Activated naive CD4-positive, alpha-beta T cell treated with anti-CD3 and anti-CD28 coated beads, Interleukin-2, amount 10 ng/mL, durations not matched to agents 7 days and 5 days (primary cell): ENCODE results near the gene OSBPL10.

Experiments used
- CTCF ChIA-PET: fragments of 350-600 bp; sonication (Branson Sonifier 250); formaldehyde crosslinking; loops from one replicate; lab custom pipeline; 2021; ENCODE audit warnings: antibody characterized with exemption; lab: Charles Lee
- DNase-seq: peaks from one replicate; pipeline ENCODE4 v3.0.0-alpha.2; 2020
- H3K27ac Mint-ChIP-seq: one replicate; pipeline ENCODE4 v1.8.0; 2021; ENCODE audit warnings: mild to moderate bottlenecking, moderate library complexity, mixed read lengths
- H3K27me3 Mint-ChIP-seq: one replicate; pipeline ENCODE4 v1.8.0; 2021; ENCODE audit warnings: mild to moderate bottlenecking, mixed read lengths
- H3K36me3 Mint-ChIP-seq: one replicate; pipeline ENCODE4 v1.8.0; 2021; ENCODE audit warnings: mixed read lengths
- H3K4me1 Mint-ChIP-seq: one replicate; pipeline ENCODE4 v1.8.0; 2021; ENCODE audit warnings: mixed read lengths
- H3K4me3 Mint-ChIP-seq: one replicate; pipeline ENCODE4 v1.8.0; 2021; ENCODE audit warnings: mild to moderate bottlenecking, moderate library complexity, mixed read lengths
- H3K9me3 Mint-ChIP-seq: one replicate; pipeline ENCODE4 v1.8.0; 2021; ENCODE audit warnings: mixed read lengths

Gene OSBPL10

GRCh38 chr3:31918179-31919150 lies 62.6 kb downstream of the OSBPL10 start:
- CTCF ChIA-PET = no interaction called here
- H3K9me3 Mint-ChIP-seq = peaks cover 25% of the 10 kb centered on the region

GRCh38 chr3:31917303-31918005 lies 63.6 kb downstream of the OSBPL10 start:
- Mint-ChIP-seq H3K36me3 (peaks cover 6% of the 10 kb centered on the region), H3K4me3 (no peak overlapping the region), H3K9me3 (peaks cover 25% of the 10 kb centered on the region), H3K4me1 (peaks cover 31% of the 10 kb centered on the region), H3K27me3 (no peaks in the 10 kb centered on the region), H3K27ac (peak overlapping the region; percentile 50)
- DNase-seq = no peak
- CTCF ChIA-PET = no interaction called here

More at GRCh38 chr3:31918179-31919150, 62.6 kb downstream of the OSBPL10 start:
- H3K4me1 Mint-ChIP-seq = peaks cover 31% of the 10 kb centered on the region
- peaks cover 6% of the 10 kb centered on the region for H3K36me3 Mint-ChIP-seq
- peak overlapping the region; percentile 80 for H3K27ac Mint-ChIP-seq
- H3K27me3 Mint-ChIP-seq = no peaks in the 10 kb centered on the region
- DNase-seq = no peak
- H3K4me3 Mint-ChIP-seq = peak overlapping the region; percentile 58

- H3K36me3 Mint-ChIP-seq = no peaks in the 10 kb centered on the region
- no peak for DNase-seq
- H3K4me1 Mint-ChIP-seq = no peaks in the 10 kb centered on the region
- H3K27me3 Mint-ChIP-seq = no peaks in the 10 kb centered on the region
- no peak overlapping the region for H3K4me3 Mint-ChIP-seq
- CTCF ChIA-PET = interaction anchor here (1.4 to 1.6 kb wide), 3 partner anchors 9 to 20 kb away, joined by 3 to 5 read pairs (median 3); no protein-coding TSS in a partner anchor
- no peaks in the 10 kb centered on the region for H3K9me3 Mint-ChIP-seq
- H3K27ac Mint-ChIP-seq = no peak overlapping the region
Observed at GRCh38 chr3:31911643-31912042, 69.4 kb downstream of the OSBPL10 start.

GRCh38 chr3:31911124-31911523 lies 69.9 kb downstream of the OSBPL10 start:
- DNase-seq = no peak
- Mint-ChIP-seq H3K4me1 (no peaks in the 10 kb centered on the region), H3K27me3 (no peaks in the 10 kb centered on the region), H3K27ac (no peak overlapping the region), H3K9me3 (no peaks in the 10 kb centered on the region), H3K36me3 (no peaks in the 10 kb centered on the region), H3K4me3 (no peak overlapping the region)
- CTCF ChIA-PET = interaction anchor here (1.4 to 1.6 kb wide), 3 partner anchors 9 to 20 kb away, joined by 3 to 5 read pairs (median 3); no protein-coding TSS in a partner anchor

GRCh38 chr3:31909455-31909854 lies 71.6 kb downstream of the OSBPL10 start:
- H3K9me3 Mint-ChIP-seq = no peaks in the 10 kb centered on the region
- H3K36me3 Mint-ChIP-seq = no peaks in the 10 kb centered on the region
- CTCF ChIA-PET = interaction anchor here (0.9 to 1.4 kb wide), 2 partner anchors 235 to 319 kb away, joined by 3 read pairs; no protein-coding TSS in a partner anchor
- no peak overlapping the region for H3K27ac Mint-ChIP-seq
- H3K27me3 Mint-ChIP-seq = no peaks in the 10 kb centered on the region
- DNase-seq = no peak
- no peak overlapping the region for H3K4me3 Mint-ChIP-seq
- peaks cover 7% of the 10 kb centered on the region for H3K4me1 Mint-ChIP-seq

- Mint-ChIP-seq H3K36me3 (no peaks in the 10 kb centered on the region), H3K9me3 (no peaks in the 10 kb centered on the region), H3K4me3 (no peak overlapping the region), H3K27ac (no peak overlapping the region), H3K27me3 (no peaks in the 10 kb centered on the region), H3K4me1 (peaks cover 16% of the 10 kb centered on the region)
- DNase-seq = no peak
- CTCF ChIA-PET = interaction anchor here (0.9 to 1.4 kb wide), 2 partner anchors 236 to 318 kb away, joined by 3 read pairs; no protein-coding TSS in a partner anchor
Observed at GRCh38 chr3:31908391-31909097, 72.5 kb downstream of the OSBPL10 start.

GRCh38 chr3:31906182-31906581 lies 74.9 kb downstream of the OSBPL10 start:
- Mint-ChIP-seq H3K4me1 (peaks cover 29% of the 10 kb centered on the region), H3K36me3 (no peaks in the 10 kb centered on the region), H3K27ac (no peak overlapping the region), H3K9me3 (no peaks in the 10 kb centered on the region), H3K4me3 (no peak overlapping the region), H3K27me3 (no peaks in the 10 kb centered on the region)
- DNase-seq = no peak
- CTCF ChIA-PET = no interaction called here

- H3K36me3 Mint-ChIP-seq = no peaks in the 10 kb centered on the region
- H3K27ac Mint-ChIP-seq = peak overlapping the region; percentile 66
Observed at GRCh38 chr3:31903686-31904431, 77.2 kb downstream of the OSBPL10 start.

GRCh38 chr3:31900583-31900982 lies 80.5 kb downstream of the OSBPL10 start:
- peaks cover 37% of the 10 kb centered on the region for H3K4me1 Mint-ChIP-seq
- H3K27me3 Mint-ChIP-seq = peaks cover 7% of the 10 kb centered on the region
- H3K36me3 Mint-ChIP-seq = no peaks in the 10 kb centered on the region
- CTCF ChIA-PET = interaction anchor here (0.9 kb wide), 1 partner anchor 15 kb away, joined by 3 read pairs; no protein-coding TSS in a partner anchor
- no peak for DNase-seq
- H3K27ac Mint-ChIP-seq = no peak overlapping the region
- no peaks in the 10 kb centered on the region for H3K9me3 Mint-ChIP-seq
- no peak overlapping the region for H3K4me3 Mint-ChIP-seq

More at GRCh38 chr3:31903686-31904431, 77.2 kb downstream of the OSBPL10 start:
- DNase-seq = peak; percentile 26
- no peaks in the 10 kb centered on the region for H3K9me3 Mint-ChIP-seq
- CTCF ChIA-PET = no interaction called here
- no peak overlapping the region for H3K4me3 Mint-ChIP-seq
- no peaks in the 10 kb centered on the region for H3K27me3 Mint-ChIP-seq
- H3K4me1 Mint-ChIP-seq = peaks cover 37% of the 10 kb centered on the region

- Mint-ChIP-seq H3K27ac (no peak overlapping the region), H3K9me3 (no peaks in the 10 kb centered on the region), H3K36me3 (no peaks in the 10 kb centered on the region), H3K4me1 (peaks cover 12% of the 10 kb centered on the region), H3K27me3 (peaks cover 21% of the 10 kb centered on the region), H3K4me3 (no peak overlapping the region)
- CTCF ChIA-PET = no interaction called here
- no peak for DNase-seq
Observed at GRCh38 chr3:31896648-31897433, 84.2 kb downstream of the OSBPL10 start.

- no peak overlapping the region for H3K27ac Mint-ChIP-seq
- H3K27me3 Mint-ChIP-seq = peaks cover 25% of the 10 kb centered on the region
- no peak for DNase-seq
- H3K4me3 Mint-ChIP-seq = no peak overlapping the region
- CTCF ChIA-PET = no interaction called here
- no peaks in the 10 kb centered on the region for H3K36me3 Mint-ChIP-seq
- no peaks in the 10 kb centered on the region for H3K9me3 Mint-ChIP-seq
- H3K4me1 Mint-ChIP-seq = peaks cover 6% of the 10 kb centered on the region
Observed at GRCh38 chr3:31896026-31896425, 85.0 kb downstream of the OSBPL10 start.

GRCh38 chr3:31895471-31895870 lies 85.6 kb downstream of the OSBPL10 start:
- Mint-ChIP-seq H3K36me3 (no peaks in the 10 kb centered on the region), H3K9me3 (no peaks in the 10 kb centered on the region), H3K4me3 (no peak overlapping the region), H3K27ac (no peak overlapping the region), H3K4me1 (peaks cover 3% of the 10 kb centered on the region), H3K27me3 (peaks cover 29% of the 10 kb centered on the region)
- CTCF ChIA-PET = no interaction called here
- DNase-seq = no peak
